ENCODE data around the gene POU3F1.

GRCh38 chr1:38083541-38083940 is 36.9 kb upstream of the POU3F1 start:
- TF ChIP-seq CTCF (IDR thresholded peaks at IDR 0.05) (no peak), EZH2 (IDR thresholded peaks at IDR 0.05) (no peak)

Measured in neural progenitor cell (in vitro differentiated cells).